DMS 273 (cell line): ENCODE results near the gene IL5.
"Not testable (repeated sequence)": the region's sequence is repeated elsewhere in the genome, so short reads cannot be mapped to it uniquely, and the experiment has no call there.

ENCODE experiments used
- DNase-seq: peaks from one replicate; lab custom pipeline; 2025; ENCODE audit not compliant: unreplicated experiment; lab: John Stamatoyannopoulos, UW

Gene IL5

DNA sequence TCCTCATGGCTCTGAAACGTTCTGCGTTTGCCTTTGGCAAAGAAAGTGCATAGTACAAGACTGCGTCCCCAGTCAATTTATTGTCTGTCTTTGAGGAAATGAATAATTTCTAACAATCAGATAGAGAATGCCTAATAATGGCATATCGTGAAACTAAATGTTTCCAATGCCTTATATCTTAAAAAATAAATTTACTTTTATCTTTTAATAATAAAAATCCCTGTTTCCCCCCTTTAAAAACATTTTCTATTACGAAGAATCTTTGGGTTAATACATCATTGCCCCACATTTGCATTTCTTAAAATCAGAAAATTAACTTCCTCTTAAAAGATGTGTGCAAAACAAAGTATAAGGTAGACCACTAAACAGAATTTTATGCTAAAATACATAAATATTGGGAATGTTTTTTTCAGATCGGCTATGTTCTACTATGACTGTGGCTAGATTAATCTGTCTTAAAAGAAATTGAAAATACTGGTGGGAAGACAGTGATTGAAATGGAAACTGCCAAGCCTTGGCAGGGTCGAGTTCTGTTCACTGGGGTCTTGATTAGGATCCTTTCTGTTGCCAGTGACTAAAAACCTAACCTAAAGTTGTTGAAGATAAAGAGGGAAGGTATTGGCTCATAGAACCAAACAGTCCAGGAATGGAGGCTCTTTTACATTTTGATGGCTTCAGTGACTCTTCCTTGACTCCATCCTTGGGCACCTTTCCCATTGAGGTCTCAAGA is at the start of gene IL5:
TSS of gene IL5 (minus strand) at position 51 of the 730 bp plus-strand sequence. CDS start at position 7, 44 bp downstream.
- no peak for DNase-seq

DNA sequence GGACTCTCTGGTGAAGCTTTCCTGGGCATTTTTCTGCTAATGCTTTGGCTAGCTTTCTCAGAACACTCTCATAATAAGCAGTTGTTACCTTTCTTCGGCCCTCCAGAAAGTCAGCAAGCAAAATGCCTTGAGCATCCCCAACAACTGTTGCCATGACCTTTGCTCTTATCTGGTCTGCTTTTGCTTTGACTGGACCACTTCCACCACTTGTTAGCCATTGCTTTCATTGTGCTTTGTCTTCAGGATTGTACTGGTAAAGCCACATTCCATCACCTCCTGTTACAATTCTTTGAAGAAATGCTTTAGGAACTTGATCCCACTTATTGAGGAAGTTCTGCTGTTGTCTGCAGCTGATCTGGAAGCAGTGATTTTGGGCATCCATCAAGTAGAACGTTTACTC is 49.2 kb upstream of the IL5 start:
- no peak for DNase-seq

DNA sequence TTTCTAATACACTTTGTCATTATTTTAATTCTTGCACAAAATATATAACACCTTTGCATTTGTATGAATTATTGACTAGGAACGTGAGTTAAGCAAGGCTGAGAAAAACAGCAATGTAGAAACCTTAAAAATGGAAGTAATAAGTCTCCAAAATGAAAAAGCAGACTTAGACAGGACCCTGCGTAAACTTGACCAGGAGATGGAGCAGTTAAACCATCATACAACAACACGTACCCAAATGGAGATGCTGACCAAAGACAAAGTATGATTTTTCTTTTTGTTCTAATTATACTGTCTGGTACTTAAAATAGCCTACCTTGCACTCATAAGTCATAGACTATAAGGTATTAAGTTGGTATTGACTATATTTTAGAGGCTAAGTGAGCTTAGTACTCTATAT is 47.8 kb upstream of the IL5 start:
- no peak for DNase-seq

DNA sequence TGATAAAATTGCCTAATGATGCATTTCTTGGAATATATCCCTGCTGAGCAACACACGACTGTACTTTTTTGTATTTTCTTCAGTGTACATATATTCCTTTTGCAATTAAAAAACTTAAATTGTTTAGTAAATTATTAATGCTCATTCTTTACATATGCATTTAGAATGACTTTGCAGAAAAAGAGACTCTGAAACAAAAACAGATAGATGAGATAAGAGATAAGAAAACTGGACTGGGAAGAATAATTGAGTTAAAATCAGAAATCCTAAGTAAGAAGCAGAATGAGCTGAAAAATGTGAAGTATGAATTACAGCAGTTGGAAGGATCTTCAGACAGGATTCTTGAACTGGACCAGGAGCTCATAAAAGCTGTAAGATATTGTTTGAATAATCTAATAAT is 46.1 kb upstream of the IL5 start:
- no peak for DNase-seq

DNA sequence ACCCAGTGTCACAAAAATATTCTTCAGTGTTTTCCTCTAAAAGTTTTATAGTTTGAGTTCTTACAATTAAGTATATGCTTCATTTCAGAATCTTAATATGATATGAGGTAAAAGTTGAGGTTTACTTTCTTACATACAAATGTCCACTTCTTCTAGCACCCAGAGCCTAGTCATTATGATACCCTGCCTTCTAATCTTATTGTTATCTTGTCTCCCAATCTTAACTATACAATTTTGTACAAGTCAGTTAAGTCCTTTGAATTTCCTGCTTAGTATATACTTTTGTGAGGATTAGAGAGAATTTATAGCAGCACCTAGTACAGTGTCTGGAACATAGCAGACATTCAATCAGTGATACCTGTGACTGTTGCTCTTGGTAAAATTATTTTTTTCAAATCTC is 42.7 kb upstream of the IL5 start:
- DNase-seq, result no peak

DNA sequence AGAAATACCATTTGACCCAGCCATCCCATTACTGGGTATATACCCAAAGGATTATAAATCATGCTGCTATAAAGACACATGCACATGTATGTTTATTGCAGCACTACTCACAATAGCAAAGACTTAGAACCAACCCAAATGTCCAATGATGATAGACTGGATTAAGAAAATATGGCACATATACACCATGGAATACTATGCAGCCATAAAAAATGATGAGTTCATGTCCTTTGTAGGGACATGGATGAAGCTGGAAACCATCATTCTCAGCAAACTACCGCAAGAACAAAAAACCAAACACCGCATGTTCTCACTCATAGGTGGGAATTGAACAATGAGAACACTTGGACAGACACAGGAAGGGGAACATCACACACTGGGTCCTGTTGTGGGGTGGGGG is 41.2 kb upstream of the IL5 start:
- not testable (repeated sequence) for DNase-seq

DNA sequence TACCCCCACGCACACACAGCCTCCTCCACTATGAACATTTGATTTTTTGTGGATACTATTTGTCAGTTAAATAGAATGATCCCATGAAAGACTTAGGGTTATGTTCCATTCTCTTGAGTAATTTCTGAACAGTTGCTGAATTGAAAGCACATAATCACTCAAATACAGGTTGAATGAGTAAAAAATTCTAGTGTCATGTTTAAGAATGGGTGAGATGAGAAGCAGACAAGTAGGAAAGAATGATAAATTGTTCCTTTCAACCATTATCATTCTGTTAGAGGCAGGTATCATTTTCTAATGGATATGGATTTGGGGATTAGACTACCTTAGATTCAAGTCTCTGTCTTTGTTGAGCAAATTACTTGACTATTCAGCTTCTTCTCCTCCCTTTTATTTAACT is 32.8 kb upstream of the IL5 start:
- no peak for DNase-seq

DNA sequence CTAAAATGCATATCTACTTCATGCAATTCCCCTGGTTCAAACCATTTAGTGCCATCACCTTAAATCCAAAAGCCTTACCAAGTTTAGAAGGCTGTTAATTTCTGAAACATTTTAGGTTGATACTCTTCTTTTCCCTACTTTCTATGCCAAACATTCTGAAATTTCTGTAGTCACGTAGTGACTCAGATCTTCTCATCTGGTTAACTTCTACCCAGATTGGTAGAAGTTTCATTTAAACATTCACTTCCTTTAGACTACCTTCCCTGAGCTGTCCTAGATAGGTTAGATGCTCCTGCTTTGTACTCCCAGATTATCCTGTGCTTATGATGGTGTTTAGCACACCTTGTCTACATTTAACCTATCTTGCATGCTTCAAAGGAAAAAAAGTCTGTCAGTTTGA is 23.3 kb upstream of the IL5 start:
- no peak for DNase-seq

DNA sequence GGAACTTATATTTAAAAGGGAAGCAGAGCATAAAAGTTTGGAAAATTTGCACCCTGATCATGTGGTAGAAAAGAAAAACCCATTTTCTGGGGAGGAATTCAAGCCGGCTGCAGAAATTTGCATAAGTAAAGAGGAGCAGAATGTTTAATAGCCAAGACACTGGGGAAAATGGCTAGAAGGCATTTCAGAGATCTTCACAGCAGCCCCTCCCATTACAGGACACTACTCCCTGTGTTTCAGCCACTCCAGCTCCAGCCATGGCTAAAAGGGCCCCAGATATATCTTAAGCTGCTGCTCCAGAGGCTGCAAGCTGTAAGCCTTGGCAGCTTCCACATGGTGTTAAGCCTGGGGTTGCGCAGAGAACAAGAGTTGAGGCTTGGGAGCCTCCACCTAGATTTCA is 21.2 kb upstream of the IL5 start:
- not testable (repeated sequence) for DNase-seq

DNA sequence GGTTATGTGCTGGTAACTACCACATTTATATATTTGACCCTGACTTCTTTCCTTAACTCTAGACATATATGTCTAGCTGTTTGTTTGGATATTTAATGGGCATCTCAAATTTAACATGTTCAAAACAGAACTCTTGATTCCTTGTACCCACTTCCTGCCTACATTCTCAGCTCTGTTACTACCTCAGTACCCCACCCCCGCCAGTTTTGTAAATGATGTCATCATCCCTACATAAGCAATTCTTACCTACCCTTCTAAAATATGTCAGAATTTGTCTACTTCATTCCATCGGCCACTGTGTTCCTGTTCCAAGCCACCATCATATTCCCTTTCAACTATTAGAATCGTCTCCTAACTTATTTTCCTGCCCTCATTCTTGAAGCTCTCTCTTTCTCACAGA is 18.3 kb upstream of the IL5 start:
- no peak for DNase-seq

DNA sequence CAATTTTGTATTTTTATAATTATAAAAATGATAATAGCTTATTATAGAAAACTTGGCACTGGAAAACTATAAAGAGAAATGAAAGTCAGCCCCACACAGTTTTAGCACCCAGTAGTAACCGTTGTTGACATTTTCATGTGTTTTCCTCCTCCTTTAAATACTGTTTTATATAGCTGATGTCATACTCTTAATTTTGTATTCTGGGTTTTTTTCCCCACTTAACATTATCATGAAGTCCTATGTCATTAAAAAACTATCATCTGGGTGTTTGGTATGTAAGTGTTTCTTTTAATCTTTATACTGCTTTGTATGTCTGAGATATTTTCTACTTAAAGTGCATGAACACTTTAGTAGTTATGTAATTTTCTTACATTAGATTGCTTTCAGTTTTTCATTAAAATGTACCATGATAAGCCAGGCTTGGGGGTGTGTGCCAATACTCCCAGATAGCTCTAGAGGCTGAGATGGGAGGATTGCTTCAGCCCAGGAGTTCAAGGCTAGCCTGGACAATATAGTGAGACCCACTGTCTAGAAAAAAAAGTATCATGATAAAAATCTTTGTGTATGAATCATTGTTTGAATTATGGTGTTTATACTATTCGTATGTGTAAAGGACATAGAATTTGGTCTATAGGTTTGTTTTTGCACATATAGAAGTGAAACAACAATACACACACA is 16.2 kb upstream of the IL5 start:
- DNase-seq, result no peak

DNA sequence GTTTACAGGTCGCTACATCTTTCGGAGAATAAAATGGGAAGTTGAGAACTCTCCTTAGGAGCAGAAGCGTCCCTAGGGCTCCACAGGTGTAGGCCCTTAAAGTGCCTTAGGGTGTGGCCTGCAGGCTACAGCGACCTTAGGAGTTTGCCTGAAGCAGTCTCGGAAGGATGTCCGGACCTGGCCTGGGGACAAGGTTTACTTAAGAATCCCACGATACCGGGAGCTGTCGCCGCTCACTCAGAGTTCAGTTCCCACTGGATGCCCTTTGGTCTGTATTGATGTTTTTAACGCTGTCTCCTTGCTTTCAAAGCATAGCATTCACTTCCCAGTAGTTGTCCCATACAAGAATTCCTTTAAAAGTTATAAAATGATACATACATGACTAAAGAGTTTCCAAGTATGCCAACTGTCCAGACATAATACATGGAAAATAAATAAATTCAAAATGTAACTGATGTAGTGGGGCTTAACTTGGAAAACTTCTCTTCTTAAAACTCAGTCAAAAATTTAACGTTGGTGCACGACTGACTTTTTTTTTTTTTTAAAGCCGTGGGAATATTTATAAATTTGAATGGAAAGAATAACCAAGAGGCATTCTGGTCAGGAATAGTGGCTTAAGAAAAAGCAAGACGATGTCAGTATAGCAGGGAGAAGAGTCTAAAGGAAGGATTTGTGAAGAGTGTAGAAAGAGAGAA is 14.3 kb upstream of the IL5 start:
- peak; percentile 74 for DNase-seq

DNA sequence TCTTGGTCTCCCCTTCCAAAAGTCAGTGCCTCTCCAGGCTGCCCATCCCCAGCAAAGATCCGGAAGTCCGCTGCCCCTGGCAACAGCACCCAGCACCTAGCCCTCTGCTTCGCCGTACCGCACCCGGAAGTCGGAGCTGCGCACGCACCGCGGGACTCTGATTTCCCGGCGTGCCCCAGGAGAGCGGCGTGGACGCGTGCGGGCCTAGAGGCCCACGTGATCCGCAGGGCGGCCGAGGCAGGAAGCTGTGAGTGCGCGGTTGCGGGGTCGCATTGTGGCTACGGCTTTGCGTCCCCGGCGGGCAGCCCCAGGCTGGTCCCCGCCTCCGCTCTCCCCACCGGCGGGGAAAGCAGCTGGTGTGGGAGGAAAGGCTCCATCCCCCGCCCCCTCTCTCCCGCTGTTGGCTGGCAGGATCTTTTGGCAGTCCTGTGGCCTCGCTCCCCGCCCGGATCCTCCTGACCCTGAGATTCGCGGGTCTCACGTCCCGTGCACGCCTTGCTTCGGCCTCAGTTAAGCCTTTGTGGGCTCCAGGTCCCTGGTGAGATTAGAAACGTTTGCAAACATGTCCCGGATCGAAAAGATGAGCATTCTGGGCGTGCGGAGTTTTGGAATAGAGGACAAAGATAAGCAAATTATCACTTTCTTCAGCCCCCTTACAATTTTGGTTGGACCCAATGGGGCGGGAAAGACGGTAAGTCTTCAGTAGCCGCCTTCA is 13.6 kb upstream of the IL5 start, which contains the start of gene RAD50:
TSS of gene RAD50 (plus strand) at position 215 of the 715 bp plus-strand sequence. CDS start at position 563, 348 bp downstream.
- DNase-seq, result peak; percentile 98

DNA sequence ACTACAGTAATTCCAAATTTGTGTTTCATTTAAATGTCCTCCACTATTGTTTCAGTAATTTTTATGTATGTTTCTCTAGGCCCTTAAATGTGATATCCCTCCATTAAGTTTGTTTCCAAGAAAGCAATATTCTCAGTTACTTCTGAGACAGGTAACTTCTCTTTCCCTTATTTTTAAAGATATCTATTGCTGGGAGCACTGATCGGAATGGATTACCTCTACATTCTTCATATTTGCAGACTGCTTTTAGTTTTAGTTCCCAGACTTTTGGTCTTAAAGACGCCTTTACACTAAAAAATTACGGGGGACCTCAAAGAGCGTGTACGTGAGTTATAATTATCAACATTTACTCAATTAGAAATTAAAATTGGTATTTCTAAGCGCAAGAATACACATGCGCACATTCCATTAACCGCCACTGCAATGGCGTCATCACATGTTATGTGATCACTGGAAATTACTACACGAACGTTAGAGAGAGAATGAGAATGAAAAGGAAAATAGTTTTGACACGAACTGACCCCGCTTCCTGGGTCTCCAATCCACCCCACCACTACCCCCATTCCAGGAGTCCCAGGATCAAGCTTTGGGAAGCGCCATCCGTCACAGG is 12.9 kb upstream of the IL5 start:
- DNase-seq, result no peak

DNA sequence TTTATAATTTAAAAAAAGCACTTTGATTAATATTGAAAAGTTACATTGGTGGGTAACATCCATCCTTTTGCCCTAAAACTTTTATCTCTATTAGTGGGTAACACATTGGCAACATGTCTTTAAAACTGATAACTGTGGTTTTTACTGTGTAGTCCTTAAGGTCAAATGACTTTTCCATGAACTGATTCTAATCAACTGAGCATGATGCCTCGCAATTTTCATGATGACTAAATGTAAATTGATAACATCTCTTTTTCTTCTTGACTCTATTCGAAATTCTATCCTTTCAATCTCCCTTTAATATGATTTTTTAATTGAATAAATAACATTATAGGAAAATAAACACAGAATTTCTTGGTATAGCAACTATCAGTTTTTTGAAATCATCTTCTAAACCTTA is 6.3 kb upstream of the IL5 start:
- no peak for DNase-seq

DNA sequence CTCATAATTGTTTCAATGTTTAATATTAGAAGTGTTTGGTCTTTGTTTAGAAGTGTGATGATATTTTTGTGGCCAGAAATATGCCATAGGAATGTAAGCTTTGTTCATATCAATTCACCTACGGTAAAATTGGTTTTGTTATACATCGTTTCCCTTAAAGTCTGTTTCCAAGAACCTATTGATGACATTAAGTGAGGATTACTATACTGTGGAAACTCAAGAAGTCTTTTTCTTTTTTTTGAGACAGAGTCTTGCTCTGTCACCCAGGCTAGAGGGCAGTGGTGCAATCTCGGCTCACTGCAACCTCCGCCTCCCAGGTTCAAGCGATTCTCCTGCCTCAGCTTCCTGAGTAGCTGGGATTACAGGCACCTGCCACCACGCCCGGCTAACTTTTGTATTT is 5.5 kb upstream of the IL5 start:
- DNase-seq, result not testable (repeated sequence)

DNA sequence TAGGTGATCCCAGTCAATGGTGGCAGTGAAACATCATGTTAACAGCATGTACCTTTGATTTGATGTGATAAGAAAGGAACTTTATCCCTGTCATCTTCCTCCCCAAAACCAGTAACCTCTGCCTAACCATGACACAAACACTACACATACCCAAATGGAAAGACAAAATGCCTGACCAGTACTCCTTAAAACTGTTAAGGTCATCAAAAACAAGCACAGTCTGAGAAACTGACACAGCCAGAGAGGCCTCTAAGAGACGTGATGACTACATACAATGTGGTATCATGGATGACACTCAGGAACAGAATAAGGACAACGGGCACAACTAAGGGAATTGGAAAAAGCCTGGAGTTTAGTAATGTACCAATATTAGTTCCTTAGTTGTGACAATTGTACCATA is 3.9 kb upstream of the IL5 start:
- no peak for DNase-seq

DNA sequence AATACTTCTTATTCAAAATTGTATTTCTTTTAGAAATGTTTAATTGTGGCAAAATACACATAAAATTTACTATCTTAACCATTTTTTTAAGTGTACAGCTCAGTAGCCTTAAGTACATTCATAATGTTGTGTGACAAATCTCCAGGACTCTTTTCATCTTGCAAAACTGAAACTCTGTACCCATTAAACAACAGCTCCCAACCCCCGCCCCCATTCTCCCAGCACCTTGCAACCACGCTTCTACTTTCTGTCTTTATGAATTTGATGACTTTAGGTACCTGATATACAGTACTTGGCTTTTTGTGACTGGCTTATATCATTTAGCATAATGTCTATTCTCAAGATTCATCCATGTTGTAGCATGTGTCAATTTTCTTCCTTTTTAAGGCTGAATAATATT is 2.8 kb upstream of the IL5 start:
- no peak for DNase-seq

DNA sequence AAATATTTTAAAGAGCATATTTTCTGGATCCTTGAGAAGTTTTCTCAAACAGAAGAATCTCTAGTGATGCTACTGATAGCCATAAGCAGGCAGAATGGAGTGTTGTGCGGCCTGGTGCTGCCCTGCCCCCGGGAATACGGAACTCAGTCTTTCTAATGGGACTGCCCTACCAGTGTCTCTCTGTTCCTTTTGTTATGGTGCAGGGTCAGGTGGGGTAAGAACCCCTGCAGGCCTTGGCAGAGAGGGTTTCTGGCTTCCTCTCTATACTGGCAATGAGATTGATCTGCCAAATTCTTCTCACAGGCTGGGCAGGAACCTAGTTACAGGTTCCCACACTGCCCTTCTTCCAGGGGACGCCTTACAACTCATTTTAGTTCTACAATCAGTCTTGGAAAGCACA is 2.6 kb downstream of the IL5 start:
- no peak for DNase-seq

DNA sequence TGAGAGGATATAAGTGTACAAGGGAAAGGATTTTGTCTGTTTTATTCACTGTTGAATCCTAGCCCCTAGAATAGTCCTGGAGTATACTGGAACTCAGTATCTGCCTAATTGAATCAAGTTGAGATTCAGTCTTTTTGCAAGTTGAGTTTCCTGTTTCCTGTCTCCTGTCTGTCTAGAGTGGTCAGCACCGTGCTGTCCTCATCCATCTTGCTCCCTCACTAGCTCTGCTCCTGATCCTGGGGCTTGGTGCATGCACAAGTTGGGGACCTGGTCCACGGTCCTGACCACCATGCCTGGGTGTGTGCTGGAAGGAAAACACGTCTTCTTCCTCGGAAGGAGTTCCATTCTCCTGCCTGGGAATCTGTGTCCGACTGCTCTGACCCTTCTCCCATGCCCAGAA is 3.2 kb downstream of the IL5 start:
- no peak for DNase-seq

DNA sequence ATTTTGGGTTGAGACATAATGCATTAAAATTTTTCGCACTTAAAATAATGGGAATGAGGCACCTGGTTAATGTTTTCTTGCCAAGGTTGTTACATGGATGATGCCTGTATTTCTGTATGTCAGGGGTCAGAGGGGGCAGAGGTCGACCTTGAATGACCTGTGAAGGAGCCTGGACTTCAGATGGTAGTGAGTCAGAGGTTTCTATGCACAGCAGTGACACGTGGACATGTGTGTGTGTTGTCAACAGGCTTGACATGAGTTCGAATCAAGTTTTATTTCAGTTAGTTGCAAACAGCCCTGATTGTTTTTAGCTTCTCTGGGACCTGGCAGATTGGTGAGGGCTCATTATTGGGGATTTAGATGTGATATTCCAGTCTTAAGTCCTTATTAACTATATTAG is 3.6 kb downstream of the IL5 start:
- no peak for DNase-seq
